SW 1271 (cell line): ENCODE data around the gene MEAF6.

Source experiments
- DNase-seq, 2 experiments: peaks; one replicate each; lab custom pipeline; 2025; lab: John Stamatoyannopoulos, UW

The MEAF6 gene

DNA sequence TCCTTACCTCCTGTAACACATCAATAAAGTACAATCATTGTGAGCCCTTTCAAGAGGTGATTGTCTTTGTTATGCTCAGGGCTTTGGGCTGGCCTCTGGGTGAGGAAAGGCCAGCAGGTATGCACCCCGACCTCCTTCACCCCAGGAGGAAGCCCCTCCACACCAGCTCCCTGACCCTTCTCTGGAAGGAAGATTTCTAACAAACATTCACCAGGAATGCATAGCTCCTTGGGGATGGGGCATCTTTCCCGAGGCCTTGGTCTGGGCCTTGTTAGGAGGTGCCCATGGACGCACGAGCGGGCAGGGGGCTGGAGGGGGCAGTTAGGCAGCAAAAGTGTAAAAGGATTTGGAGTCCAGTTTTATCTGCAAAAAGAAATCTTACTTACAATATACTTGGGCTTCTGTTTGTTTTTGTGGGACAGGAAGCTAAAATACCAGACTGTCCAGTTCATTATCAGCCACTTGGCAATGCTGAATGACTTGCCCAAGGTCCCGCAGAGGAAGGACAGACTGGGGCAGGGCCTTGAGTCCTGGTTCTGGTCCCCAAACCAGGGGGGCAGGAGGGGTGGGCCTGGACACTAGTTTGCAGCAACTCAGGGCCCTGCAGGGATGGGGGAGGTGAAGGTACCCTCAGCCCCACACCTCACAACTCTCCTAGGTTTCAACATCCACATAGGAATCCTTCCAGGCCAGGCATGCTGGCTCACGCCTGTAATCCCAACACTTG lies 30.1 kb downstream of the MEAF6 start:
- no peak for DNase-seq

DNA sequence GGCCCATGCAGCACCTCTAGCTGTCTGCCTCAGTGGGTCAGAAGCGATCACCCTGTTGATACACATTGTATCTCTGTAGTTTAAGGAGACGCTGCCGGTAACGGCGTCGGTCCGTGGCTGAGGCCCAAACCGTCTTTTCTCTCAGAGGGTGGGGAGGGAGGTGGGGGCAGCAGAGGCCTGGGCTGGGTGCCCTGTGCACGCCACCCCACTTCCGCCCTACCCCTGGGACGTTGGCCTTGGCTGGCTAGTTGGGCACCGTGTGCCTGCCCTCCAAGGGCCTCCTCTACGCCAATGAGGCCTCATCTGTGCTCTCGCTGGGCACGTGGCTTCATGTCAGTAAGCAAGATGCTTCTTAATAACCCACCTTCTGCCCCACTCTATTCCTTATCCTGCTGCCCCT lies 30.8 kb downstream of the MEAF6 start:
- DNase-seq: no peak

DNA sequence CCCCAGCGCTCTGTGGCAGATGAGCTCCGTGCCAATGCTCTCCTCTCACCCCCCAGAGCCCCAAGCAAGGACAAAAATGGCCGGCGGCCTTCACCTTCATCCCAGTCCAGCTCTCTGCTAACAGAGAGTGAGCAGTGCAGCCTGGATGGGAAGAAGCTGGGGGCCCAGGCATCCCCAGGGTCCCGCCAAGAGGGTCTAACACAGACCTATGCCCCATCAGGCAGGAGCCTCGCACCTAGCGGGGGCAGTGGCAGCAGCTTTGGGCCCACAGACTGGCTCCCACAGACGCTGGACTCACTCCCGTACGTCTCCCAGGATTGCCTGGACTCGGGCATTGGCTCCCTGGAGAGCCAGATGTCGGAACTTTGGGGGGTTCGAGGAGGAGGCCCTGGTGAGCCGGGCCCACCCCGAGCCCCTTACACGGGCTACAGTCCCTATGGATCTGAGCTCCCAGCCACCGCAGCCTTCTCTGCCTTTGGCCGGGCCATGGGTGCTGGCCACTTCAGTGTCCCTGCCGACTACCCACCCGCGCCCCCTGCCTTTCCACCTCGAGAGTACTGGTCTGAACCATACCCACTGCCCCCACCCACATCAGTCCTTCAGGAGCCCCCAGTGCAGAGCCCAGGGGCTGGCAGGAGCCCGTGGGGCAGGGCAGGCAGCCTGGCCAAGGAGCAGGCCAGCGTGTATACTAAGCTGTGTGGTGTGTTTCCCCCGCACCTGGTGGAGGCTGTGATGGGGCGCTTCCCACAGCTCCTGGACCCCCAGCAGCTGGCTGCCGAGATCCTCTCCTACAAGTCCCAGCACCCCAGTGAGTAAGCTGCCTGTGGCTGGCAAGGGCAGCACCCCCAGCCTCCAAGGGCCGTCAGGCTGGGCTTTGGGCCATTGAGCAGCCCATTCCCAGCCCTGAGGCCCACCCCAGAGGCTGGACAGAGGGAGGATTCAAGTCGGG lies 31.5 kb downstream of the MEAF6 start:
- DNase-seq: no peak

DNA sequence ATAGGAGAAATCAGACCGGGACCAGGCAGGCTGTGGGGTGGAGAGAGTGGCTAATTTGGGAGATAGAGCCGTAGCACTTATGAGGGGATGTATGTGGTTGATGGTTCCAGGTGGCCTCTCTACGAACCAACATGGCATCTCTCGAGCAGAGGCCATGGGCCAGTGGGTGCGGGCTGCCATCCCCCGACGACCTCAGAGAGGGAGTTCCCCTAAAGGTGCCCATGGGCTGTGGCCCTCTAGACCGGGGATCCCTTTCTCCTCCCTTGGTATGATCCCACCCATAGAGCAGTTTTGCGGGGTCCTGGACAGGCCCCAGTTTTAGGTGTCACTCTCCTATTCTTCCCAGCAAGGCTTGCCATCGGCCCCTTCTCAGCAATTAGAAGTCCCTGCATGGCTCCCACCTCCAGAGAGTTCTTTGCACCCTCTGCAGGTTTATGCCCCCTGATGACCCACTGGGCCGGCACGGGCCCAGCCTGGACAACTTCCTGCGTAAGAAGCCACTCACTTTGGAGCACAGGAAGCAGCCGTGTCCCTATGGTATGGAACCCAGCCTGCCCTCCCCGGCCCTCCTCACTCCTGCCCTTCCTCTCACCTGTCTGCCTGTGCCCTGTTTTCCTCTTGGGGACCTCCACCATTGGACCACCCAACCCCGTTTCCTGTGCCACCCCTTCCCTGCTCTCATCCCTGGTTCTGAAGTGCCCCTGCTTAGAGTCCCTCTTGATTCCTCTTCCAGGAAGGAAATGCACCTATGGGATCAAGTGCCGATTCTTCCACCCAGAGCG lies 32.4 kb downstream of the MEAF6 start:
- no peak for DNase-seq

DNA sequence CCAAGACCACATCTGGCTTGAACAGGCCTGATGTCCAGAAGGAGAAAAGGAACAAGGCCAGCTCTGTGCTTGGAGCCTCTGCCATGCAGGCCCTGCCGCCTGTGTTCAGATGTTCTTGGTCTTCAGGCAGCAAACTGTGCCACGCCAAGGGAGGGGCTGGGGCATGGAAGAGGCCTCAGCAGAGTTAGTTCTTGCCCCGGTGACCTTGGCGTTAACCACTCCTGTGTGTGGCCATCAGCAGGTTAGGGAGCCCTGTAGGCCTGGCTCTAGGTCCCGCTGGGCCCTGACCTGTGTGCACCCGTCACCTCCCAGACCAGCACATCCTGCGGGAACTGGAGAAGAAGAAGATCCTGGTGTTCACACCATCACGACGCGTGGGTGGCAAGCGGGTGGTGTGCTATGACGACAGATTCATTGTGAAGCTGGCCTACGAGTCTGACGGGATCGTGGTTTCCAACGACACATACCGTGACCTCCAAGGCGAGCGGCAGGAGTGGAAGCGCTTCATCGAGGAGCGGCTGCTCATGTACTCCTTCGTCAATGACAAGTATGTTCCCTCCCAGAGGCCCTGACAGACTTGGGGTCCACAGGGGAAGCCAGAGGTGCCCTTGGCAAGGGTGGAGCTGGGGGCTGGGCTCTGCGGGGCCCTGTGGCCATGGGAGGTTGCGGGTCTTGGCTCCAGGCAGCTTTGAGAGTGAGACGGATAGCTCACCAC lies 33.1 kb downstream of the MEAF6 start:
- DNase-seq: no peak

DNA sequence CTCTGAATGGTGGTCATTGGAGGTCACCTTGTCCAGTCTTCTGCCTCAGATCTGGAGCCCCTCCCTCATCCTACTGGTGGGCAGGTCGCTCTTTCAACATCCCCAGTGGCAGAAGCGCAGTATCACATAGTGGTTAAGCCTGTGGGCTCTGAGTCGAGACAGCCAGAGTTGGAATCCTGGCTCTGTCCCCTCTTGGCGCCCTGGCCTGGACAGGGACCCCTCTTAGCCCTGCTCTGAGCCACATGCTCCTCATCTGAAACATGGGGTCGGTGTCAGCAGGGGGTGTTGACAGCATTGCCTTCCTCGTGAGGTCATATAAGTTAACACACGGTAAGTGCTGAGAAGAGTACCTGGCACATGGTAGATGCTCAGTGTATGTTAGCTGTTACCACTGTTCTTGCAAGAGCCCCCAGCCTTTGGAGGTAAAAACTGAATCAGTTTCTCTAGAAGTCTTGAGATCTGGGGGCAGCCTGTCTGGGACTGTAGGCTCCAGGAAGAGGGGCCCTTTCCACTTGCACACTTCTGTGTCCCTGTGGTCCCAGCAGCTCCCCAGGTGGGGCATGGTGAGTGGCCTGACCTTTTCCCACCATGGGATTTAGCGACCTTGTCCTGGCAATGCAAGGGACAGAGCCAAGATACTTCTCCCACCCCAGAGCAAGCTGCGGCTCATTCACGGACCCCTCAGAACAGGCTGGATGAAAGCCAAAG lies 33.8 kb downstream of the MEAF6 start:
- no peak for DNase-seq

DNA sequence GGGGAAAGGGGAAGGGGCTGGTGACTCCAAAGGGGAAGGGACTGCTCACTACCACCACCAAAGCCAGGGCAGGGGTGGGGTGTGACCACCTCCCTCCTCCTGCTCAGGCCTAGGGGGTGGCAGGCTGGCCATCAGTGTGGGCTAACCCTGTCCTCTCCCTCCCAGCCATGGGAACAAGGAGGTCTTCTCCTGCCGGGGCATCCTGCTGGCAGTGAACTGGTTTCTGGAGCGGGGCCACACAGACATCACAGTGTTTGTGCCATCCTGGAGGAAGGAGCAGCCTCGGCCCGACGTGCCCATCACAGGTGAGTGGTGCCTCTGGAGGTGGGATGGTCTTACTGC lies 34.5 kb downstream of the MEAF6 start:
- no peak for DNase-seq

DNA sequence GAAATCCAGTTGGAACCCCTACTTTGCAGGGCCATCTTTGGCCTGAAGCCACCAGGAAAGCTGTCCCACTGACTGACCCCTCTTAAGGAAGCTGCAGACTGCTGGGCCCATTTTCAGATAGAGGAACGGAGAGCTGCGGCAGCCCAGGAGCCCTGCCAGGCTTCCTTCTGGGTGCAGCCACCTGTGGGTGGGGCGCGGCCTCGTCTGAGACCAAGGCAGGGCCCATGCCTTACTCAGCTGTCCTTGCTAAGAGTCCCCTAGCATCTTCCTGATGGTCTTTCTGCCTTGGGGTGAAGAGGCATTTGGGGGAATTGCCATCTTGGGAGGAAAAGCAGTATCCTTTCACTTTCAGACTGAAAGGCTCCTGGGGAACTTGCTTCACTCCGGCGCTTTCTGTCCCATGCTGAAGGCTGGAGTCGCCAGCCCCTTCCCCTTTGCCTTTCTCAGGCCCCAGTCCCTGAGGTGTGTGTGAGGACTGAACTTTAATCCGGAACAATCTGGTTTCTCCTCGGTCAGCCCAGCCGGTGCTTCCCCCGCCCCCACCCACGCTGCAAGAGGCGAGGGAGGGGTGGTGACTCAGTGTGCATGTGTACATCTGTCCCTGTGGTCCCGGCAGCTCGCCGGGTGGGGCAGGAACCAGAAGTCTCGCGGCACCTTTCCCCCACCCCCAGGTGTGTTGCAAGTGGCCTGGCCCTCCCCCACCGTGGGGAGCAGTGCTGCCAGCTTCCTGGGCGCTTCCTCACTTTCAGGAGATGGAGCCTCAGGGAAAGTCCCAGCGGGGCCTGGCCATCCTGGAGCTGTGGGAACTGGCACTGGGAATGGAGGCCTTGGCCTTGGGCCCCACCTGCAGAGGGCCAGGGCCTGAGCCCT lies 35.1 kb downstream of the MEAF6 start:
- DNase-seq: peak; percentile 66 to 70

DNA sequence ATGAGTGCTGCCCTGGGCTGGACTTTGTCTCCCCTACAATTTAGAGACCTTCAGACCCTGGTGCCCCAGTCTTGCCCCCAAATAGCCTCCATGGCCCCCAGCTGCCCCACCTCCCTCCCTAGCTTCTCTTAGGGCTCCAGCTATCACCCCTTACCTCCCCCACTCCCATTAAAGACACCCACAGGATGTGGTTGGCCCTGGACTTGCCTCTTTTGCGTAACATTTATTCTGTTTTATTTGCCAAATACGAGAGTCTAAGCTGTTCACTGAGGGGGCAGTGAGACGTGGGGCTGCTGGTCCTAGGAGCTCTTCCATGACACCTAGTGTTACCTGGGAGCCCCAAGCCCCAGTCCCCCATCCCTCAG lies 35.7 kb downstream of the MEAF6 start:
- no peak for DNase-seq

DNA sequence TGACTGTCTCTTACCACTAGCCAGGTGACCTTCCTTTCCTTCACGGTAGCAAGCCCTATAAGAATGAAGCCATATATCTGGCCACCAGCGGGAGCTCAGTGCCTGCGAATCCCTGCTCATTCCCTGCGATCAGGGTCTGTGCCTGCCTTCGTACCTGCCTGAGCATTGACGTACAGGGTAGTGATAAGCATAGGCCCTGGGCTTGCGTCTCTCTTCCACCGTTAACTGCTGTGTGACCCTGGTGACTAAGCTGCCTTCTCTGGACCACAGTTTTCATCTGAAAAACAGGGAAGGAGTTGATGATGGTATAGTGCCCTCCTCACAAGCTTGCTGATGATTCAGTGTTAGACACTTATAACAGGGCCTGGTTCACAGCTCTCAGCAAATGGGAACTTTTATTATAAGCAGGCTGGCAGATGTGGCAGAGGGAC lies 36.1 kb downstream of the MEAF6 start:
- DNase-seq: peak in 1 of 2 experiments; percentile 31

DNA sequence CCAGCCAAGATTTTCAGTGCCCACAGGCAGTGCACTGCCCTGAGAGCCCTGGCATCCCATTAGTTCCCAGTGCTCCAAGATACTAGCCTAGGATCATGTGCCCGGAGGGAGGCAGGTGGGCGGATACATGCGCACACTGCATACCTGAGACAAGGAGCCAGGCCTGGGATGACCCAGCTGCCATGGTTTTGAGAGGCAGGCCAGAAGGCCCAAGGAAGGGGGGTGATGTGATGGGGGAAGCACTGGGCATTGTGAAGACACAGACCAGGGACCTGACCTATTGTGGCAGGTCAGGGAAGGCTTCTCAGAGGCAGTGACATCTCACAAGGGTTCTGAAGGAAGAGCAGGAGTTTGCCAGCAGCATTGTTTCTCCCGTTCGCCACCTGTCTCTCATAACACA lies 36.6 kb downstream of the MEAF6 start:
- no peak for DNase-seq

DNA sequence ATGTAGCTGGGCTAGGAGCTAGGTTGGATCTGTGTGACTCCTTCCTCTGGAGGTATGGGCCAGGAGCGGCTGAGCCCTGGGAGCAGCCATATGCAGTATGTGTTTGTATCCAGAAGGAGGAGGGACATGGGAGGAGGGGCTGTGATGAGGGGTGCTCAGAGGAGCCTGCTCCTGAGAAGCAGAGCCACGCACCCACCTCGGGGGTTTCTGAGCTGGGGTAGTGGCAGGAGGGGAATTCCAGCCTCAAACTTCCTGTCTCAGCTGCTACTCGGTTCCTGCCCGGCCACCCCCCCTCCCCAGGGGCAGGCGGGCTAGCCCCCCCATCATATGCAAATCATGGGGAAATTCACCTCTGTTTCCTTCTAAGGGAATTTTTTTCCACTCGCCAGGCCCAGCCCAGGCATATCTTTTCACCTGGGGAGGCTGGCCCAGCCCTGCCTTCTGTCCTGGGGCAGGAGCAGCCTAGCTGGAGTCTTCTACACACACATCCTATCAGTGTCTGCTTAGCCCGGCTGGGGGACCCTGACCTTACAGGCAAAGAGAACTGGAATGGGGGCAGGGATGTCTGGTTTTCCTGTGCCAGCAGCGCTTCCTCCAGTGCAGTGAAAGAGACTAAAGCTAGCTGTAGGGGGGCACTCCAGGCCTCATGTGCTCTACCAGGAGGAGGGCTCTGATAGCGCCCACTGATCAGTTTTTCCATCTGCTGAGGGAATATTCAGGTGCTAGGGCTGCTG lies 37.2 kb downstream of the MEAF6 start:
- peak in 1 of 2 experiments; percentile 36 for DNase-seq

DNA sequence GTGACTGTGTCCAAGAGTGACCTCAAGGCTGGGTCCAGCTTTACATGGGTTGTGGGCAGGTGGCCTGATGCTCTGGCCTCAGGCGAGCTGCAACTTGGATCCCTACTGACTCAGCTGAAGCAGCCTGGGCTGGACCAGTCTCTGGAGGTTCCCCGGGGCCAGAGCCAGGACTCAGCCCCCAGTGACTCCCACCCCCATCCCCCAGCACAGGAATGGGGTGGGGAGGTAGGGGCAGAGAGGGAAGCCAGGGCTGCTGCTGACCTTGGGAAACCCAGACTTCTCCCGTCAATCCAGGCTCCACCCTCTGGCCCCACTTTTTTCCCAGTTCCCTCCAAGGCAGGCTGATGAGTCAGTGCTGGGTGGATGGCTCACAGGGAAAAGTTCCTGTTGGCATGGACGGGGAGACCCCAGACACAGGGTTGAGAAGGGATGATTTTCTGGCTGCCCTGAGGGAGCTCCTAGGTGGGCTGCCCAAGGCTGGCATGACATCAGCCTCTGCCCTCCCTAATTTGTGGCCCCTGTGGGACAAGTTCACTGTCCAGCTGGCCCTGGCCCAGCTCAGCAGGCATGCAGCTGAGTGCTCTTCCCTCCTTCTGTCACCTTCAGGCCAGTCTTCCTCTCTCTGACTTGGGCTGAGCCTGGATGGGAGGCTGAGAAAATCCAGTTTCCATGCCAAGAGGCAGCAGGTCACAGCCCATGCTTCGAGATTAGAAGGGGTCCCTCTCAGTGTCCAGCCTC lies 37.9 kb downstream of the MEAF6 start:
- DNase-seq: peak; percentile 63 to 65

DNA sequence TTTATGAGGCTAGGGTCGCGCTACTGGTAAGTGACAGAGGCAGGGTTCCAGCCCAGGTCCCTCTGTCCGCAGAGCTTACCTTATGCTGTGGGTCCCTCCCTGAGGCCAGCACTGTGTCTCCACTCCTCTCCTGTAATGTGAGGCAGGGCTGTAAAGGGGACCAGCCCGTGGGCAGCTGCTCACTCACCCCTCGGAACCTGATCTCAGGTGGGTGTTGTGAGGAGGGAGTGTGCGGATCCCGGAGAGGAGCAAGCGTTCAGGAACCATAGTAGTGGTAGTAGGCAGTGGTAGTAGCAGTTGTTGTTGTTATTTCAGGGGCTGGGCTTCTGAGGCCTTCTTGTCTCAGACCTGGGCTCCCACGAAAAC lies 38.5 kb downstream of the MEAF6 start:
- DNase-seq: no peak

DNA sequence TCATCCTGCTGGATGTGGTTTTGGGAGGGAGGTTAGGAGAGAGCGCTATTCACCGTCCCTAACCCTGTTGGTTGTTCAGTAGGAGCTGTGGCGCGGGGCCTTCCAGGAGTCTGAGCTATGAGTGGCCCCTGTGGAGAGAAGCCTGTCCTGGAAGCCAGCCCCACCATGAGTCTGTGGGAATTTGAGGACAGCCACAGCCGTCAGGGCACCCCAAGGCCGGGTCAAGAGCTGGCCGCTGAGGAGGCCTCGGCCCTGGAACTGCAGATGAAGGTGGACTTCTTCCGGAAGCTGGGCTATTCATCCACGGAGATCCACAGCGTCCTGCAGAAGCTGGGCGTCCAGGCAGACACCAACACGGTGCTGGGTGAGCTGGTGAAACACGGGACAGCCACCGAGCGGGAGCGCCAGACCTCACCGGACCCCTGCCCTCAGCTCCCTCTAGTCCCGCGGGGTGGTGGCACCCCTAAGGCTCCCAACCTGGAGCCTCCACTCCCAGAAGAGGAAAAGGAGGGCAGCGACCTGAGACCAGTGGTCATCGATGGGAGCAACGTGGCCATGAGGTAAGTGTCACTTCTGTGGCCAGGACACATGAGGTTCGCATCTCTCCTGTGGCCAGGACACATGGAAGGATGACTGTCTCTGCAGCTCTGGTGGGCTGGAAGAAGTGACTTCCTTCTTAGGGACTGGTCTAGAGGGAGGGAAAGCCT lies 39.0 kb downstream of the MEAF6 start:
- no peak for DNase-seq

DNA sequence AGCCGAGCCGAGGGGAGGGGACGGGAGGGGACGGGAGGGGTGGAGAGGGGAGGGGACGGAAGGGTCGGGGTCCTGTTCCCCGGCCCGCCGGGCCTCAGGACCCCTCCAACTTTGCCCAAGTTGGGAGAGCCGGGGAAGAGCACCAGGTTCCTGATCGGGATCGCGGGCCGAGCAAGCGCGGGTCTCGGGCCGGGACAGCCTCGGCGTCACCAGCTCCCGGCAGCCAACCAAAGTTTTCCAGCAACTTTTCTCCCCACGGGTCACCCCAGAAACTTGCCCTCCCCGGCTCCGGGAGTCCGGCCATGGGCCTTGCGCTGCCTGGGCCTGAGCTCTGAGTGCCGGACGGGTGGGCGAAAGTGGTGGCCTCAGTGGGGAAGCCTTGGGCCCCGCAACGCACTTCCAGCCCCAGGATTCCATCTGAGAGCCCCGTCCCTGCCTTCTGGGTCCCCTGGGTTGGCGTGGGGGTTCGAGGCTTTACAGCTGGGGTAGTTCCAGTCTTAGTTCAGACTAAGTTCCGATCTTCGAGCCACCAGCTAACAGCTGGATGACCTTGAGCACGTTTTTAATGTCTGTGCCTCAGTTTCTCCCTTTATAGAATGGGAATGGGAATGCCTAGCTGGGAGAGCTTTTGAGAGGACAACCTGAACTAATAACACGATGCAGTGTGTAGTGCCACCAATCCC lies 39.7 kb downstream of the MEAF6 start:
- DNase-seq: no peak

DNA sequence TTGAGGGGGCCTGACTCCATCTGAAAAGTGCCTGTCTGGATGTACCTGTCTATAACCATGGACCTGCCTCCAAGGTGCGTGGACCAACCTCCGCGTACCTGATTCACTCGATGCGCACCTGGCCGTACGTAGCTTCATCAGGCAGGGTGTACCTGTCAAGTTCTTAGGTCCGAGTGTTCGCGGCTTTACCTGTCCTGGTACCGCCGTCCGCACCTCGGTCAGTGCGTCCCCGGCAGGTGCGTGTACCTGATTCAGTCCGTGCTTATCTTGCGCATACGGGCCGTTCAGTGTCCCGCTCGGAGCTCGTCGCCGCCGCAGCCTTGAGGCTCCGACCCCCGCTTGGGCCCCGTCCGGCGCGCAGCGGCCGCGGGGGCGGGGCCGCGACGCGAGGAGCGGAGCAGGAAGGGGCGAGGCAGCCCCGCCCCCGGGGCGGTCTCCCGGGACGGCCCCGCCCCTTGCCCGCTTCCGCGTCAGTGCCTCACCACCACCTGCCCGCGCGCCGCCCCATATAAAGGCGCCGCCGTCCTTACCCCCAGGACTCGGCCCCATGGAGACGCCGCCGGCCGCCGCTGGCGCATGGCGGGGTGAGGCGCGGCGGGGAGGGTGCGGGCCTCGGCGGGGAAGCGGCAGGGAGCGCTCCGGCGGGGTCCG lies 40.4 kb downstream of the MEAF6 start, which contains the start of gene ZC3H12A:
Gene ZC3H12A, plus strand, starts transcription at position 535 of the 651 bp plus-strand sequence. CDS start 917 bp downstream, outside the sequence.
- DNase-seq: peak in 1 of 2 experiments; percentile 77
